Motor neuron (in vitro differentiated cells): ENCODE results near the gene EMC10. TPM values are rescaled to one million over a fixed set of nuclear protein-coding genes. Genes with fewer than 3 reads are reported as not detected.
"Not testable (repeated sequence)": the region's sequence is repeated elsewhere in the genome, so short reads cannot be mapped to it uniquely, and the experiment has no call there.

Experiments used
- ATAC-seq, 8 experiments: fragments of 200-7000 bp; cut with Tn5 transposase; replicated peaks in 6 of 8; 2 replicates each; pipeline ENCODE4 v1.8.0; 2021; ENCODE audit warnings: mild to moderate bottlenecking in 8 of 8, moderate library complexity in 8 of 8
- H3K27ac ChIP-seq, 2 donors: fragments of 250-450 bp; sonication (Bioruptor Pico); 2 replicates each; pipeline ENCODE4 v1.9.0; 2021; ENCODE audit warnings: antibody characterized with exemption in 2 of 2, mild to moderate bottlenecking in 2 of 2, moderate library complexity in 1 of 2
- H3K4me1 ChIP-seq, 2 donors: fragments of 250-450 bp; sonication (Bioruptor Pico); replicated peaks in 1 of 2; 2 replicates each; pipeline ENCODE4 v1.6.1; 2021; ENCODE audit warnings: antibody characterized with exemption in 2 of 2, mild to moderate bottlenecking in 2 of 2, moderate library complexity in 1 of 2
- H3K4me3 ChIP-seq, 5 donors: fragments of 250-450 bp; sonication (Bioruptor Pico); 2 replicates each; pipeline ENCODE4 v1.9.0; 2021; ENCODE audit warnings: antibody characterized with exemption in 5 of 5, mild to moderate bottlenecking in 5 of 5, moderate library complexity in 4 of 5
- WGBS, 10 experiments: fragments of 450-650 bp; shearing (Covaris generic); methylation state at CpG; one replicate each; pipeline ENCODE4 v1.0.0; 2022; 5-methylcytosine and 5-hydroxymethylcytosine counted together
- in situ Hi-C, 9 experiments: fragments of 400-800 bp; cut with MboI; loops; one replicate each; pipeline ENCODE4 v1.15.0; 2021; ENCODE audit warnings: low sequenced_read_pairs in 9 of 9, low pct_unique_long_range_greater_than_20kb in 2 of 9; ENCODE audit not compliant: unreplicated experiment in 9 of 9
- total RNA-seq, 8 experiments: library from RNA; unstranded; fragments of 300-600 nt; gene quantifications; 2 replicates each; pipeline versions ENCODE4 v1.2.3 to v1.2.4, GENCODE V29; 2022

Gene EMC10
- total RNA-seq, 8 experiments from 2014 or later = 46.0 to 183 (median 90.3) TPM

GRCh38 chr19:50435627-50436026, 40.7 kb upstream of the EMC10 start:
- in situ Hi-C loops = no loop called here
- WGBS, 10 experiments = 80% methylated on average over 1 of the region's 12 CpGs; no CpG with 5 or more reads in 9 of the 10 experiments
- no peak for ATAC-seq
- no peak overlapping the region for H3K4me3 ChIP-seq
- H3K4me1 ChIP-seq = peaks cover 0 to 4% of the 10 kb centered on the region in 2 donors
- no peak overlapping the region for H3K27ac ChIP-seq

DNA sequence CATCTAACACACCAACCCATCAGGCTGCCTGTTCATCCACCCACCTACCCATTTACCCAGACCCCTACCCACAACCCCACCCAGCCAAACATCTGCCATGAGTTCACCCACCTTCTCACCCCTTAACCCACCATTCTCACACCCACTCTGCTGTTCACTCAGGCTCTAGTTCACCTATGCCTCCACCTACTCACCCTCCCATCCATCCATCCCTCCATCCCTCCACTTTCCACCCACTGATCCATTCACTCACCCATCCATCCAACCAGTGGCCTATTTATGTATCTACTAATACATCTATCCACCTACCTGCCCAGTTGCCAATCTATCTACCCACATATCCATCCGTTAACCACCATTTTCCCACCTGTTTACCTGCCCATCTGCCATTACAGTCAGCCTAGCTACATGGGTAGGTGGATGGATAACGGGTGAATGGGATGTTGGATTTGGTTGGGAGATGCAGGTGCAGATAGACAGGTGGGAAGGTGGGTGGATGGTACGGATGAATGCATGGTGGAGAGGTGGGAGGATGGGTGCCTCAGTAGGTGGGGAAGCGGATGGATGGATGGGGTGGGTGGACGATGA, 38.4 kb upstream of the EMC10 start:
- ATAC-seq = no peak
- in situ Hi-C loops = no loop called here
- Histone ChIP-seq H3K27ac (no peak overlapping the region), H3K4me1 (no peaks in the 10 kb centered on the region), H3K4me3 (no peak overlapping the region)
- WGBS, 10 experiments = 60 to 64% methylated on average over 1 to 4 of the region's 5 CpGs; no CpG with 5 or more reads in 8 of the 10 experiments

DNA sequence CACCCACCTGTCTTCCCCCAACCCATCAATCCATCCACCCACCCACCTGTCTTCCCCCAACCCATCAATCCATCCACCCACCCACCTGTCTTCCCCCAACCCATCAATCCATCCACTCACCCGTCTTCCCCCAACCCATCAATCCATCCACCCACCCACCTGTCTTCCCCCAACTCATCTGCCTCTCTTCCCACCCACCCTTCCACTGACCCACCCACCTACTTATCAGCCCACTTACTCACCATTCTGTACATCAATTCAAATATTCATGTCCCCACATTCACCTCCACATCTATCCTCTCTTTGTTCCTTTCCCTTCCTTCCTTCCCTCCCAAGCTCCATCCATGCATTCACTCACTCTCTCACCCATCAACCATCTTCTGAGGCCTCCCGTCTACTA, 37.2 kb upstream of the EMC10 start:
- no CpG with 5 or more reads among the region's 2 CpGs for WGBS, 10 experiments
- H3K4me3 ChIP-seq, H3K27ac ChIP-seq, H3K4me1 ChIP-seq, ATAC-seq, in situ Hi-C loops: not testable (repeated sequence)

- in situ Hi-C loops = no loop called here
- WGBS, 10 experiments = 0 to 67% (median 28%) methylated on average over 1 of the region's 1 CpG; no CpG with 5 or more reads in 4 of the 10 experiments
- Histone ChIP-seq H3K4me3 (no peak overlapping the region), H3K4me1 (no peaks in the 10 kb centered on the region), H3K27ac (no peak overlapping the region)
- no peak for ATAC-seq
Measured at GRCh38 chr19:50444059-50444458, 32.2 kb upstream of the EMC10 start.

GRCh38 chr19:50447053-50447452, 29.3 kb upstream of the EMC10 start:
- H3K4me1 ChIP-seq = no peaks in the 10 kb centered on the region
- in situ Hi-C loops = no loop called here
- WGBS, 10 experiments = 7 to 100% (median 75%) methylated on average over 1 to 5 of the region's 5 CpGs; no CpG with 5 or more reads in 1 of the 10 experiments
- ATAC-seq = no peak
- no peak overlapping the region for H3K4me3 ChIP-seq
- H3K27ac ChIP-seq = no peak overlapping the region

GRCh38 chr19:50447750-50448149, 28.6 kb upstream of the EMC10 start:
- in situ Hi-C loops = no loop called here
- ATAC-seq = no peak
- H3K4me1 ChIP-seq = no peaks in the 10 kb centered on the region
- 50 to 89% (median 78%) methylated on average over 2 to 8 of the region's 10 CpGs; no CpG with 5 or more reads in 1 of the 10 experiments for WGBS, 10 experiments
- no peak overlapping the region for H3K27ac ChIP-seq
- no peak overlapping the region for H3K4me3 ChIP-seq

DNA sequence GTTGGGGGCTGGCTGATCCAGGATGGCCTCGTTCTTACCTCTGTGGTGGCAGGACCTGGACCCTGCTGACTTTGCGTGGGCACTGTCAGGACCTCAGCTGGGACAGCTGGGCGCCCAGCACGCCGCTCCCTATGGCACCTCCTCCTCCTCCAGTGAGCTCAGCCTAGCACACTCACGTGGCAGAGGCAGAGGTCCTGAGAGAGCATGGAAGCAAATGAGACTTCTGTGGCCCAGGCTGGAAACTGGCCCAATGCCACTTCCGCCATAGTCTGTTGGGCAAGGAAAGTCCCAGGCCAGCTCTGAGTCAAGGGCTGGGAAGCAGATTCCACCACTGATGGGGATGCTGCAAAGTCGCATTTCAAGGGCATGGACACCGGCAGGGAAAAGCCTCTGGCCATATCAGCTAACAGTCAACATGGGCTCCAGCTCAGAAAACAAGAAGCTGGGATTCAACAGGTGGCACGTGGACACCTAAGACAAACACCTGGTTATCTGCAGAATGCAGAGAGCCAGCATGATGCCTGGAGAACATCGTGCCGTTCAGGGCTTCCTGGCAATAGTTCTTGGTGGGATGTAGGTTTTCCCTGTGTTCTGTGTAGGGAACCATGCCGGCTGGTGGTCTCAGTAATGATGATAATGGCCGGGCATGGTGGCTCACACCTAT, 26.9 kb upstream of the EMC10 start:
- no peak overlapping the region for H3K4me3 ChIP-seq
- no peaks in the 10 kb centered on the region for H3K4me1 ChIP-seq
- H3K27ac ChIP-seq = no peak overlapping the region
- in situ Hi-C loops = no loop called here
- 35 to 90% (median 60%) methylated on average over 2 to 7 of the region's 14 CpGs; no CpG with 5 or more reads in 4 of the 10 experiments for WGBS, 10 experiments
- no peak for ATAC-seq

DNA sequence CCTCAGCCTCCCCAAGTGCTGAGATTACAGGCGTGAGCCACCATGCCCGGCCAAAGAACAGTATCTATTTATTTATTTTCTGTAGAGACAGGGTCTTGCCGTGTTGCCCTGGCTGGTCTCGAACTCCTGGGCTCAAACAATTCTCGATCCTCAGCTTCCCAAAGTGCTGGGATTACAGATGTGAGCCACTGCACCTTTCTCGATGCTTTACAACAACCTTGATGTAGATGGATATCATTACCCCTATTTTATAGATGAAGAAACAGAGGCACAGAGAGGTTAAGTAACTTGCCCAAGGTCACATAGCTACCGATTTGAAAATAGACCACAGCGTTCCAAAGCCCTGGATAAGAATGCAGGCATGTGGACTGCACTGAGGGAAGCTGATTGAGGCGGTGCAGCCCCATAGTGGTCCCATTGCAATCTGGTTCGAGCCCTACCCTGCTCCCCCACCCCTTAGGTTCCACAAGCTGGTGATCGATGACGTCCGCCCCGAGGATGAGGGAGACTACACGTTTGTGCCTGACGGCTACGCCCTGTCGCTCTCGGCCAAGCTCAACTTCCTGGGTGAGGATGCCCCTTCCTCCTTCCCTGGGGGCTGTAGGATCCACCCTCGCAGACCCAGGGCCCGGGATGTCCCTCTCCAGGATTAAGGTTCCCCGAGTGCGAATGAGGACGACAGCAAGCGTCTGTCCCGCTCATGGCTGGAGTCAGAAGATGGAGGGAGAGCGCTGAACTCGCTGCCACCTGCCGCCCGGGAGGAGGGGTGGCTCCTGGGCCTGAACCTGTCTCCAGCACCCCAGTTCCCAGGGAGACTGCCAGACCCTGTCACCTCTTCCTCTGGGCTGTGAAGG, 25.7 kb upstream of the EMC10 start:
- Histone ChIP-seq H3K4me1 (no peaks in the 10 kb centered on the region), H3K4me3 (no peak overlapping the region), H3K27ac (no peak overlapping the region)
- WGBS, 10 experiments = 47 to 100% (median 65%) methylated on average over 1 to 10 of the region's 30 CpGs; no CpG with 5 or more reads in 2 of the 10 experiments
- in situ Hi-C loops = loop anchor here in 2 of 9 experiments (25.0 kb wide), 1 partner anchor 88 kb away; the partner anchor contains the start of gene NAPSA (in 2 of the 2)
- ATAC-seq = no peak

- in situ Hi-C loops = loop anchor here in 2 of 9 experiments (25.0 kb wide), 1 partner anchor 89 kb away; the partner anchor contains the start of gene NAPSA (in 2 of the 2)
- Histone ChIP-seq H3K4me1 (no peaks in the 10 kb centered on the region), H3K4me3 (no peak overlapping the region), H3K27ac (no peak overlapping the region)
- ATAC-seq = no peak
- WGBS, 10 experiments = no CpG with 5 or more reads among the region's 13 CpGs
Measured at GRCh38 chr19:50451223-50451534, 25.1 kb upstream of the EMC10 start.

DNA sequence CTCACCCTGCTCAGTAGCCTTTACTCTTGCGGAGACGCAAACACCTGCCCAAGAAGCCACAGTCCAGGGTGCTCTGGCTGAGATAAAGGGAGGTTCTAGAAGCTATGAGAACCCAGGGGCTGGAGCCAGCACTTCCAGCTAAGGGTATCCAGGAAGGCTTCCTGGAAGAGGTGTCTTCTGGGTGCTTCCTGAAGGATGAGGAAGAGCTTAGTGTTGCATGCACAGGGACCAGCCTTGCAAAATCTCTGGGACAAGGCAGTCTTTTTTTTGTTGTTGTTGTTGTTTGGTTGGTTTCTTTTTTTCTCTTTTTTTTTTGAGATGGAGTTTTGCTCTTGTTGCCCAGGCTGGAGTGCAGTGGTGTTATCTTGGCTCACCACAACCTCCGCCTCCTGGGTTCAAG, 23.1 kb upstream of the EMC10 start:
- in situ Hi-C loops = loop anchor here in 2 of 9 experiments (25.0 kb wide), 1 partner anchor 91 kb away; the partner anchor contains the start of gene NAPSA (in 2 of the 2)
- no peak for ATAC-seq
- 92 to 100% (median 100%) methylated on average over 2 of the region's 3 CpGs; no CpG with 5 or more reads in 7 of the 10 experiments for WGBS, 10 experiments
- Histone ChIP-seq H3K27ac (no peak overlapping the region), H3K4me1 (no peaks in the 10 kb centered on the region), H3K4me3 (no peak overlapping the region)

DNA sequence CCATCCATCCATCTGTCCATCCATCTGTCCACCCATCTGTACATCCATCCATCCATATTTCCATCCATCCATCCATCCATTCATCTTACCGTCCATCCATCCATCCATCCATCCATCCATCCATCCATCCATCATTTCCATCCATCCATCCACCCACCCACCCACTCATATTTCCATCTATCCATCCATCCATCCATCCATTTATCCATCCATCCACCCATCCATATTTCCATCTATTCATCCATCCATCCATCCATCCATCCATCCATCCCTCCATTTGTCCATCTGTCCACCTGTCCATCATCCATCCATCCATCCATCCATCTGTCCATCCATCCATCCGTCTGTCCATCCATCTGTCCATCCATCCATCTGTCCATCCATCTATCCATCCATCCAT, 20.3 kb upstream of the EMC10 start:
- 0 to 76% (median 25%) methylated on average over 1 to 2 of the region's 2 CpGs; no CpG with 5 or more reads in 3 of the 10 experiments for WGBS, 10 experiments
- ATAC-seq = no peak
- Histone ChIP-seq H3K27ac (no peak overlapping the region), H3K4me1 (no peaks in the 10 kb centered on the region), H3K4me3 (no peak overlapping the region)
- in situ Hi-C loops = loop anchor here in 2 of 9 experiments (25.0 kb wide), 1 partner anchor 94 kb away; the partner anchor contains the start of gene NAPSA (in 2 of the 2)

- Histone ChIP-seq H3K27ac (no peak overlapping the region), H3K4me3 (no peak overlapping the region), H3K4me1 (no peaks in the 10 kb centered on the region)
- ATAC-seq = no peak
- in situ Hi-C loops = loop anchor here in 2 of 9 experiments (25.0 kb wide), 1 partner anchor 95 kb away; the partner anchor contains the start of gene NAPSA (in 2 of the 2)
- 20 to 80% (median 57%) methylated on average over 1 to 3 of the region's 5 CpGs; no CpG with 5 or more reads in 4 of the 10 experiments for WGBS, 10 experiments
Measured at GRCh38 chr19:50457300-50457699, 19.0 kb upstream of the EMC10 start.
